Midbrain (tissue), 1 donor: ENCODE results near the gene RAB27B.

Experiments used
- DNase-seq: peaks from one replicate; lab custom pipeline; 2025; lab: John Stamatoyannopoulos, UW

Gene RAB27B

DNA sequence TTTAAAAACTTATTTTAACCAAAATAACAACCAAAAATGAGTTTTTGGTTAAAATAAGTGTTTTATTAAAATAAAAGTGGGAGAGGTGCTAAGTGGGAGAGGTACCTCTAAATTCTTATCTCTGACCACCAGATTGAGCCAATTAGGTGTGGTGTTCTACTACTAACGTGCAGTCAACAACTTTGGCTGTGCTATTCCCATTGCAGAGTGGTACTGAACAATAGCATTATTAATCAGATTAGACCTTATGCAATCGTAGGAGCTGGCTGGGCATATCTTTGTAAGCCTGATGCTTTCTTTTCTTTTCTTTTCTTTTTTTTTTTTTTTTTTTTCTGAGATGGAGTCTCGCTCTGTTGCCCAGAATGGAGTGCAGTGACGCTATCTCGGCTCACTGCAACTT is 38.9 kb downstream of the RAB27B start:
- no peak for DNase-seq

DNA sequence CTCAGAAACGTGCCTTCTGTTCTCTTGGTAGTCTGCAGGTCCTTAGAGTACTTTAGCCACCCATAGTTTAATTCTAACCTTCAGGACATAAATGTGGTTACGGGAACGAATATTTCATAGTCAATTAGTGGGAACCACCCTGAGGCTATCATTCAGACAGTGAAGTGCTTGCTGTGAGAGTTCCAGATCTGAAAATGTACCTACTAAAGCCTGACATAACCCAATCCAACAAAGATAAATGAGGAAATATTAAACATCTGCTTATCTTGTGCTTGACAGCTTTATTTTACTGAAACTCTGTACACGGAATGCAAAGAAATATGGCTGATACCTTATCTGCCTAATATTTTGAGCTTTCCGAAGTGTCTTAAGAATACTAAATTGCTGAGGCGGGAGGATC is 43.0 kb downstream of the RAB27B start:
- no peak for DNase-seq

DNA sequence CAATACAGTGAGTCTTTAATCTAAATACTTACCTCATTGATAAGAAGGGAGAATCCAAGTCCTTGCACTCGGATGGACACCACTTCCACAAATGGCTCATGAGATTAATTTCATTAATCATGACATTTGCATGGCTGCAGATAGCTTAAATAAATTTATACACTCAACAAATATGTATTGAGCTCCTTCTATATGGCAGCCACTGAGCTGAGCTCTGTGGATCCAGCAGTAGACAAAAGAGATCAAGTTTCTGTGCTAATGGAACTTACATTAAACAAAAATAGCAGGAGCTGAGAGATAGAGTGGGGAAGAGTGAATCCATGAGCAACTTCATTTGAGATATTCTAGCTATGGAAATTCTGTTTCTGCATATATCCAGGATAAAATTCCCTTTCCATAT is 44.4 kb downstream of the RAB27B start:
- DNase-seq: no peak

GRCh38 chr18:54873884-54874255 is 45.6 kb downstream of the RAB27B start:
- DNase-seq: no peak

- DNase-seq: no peak
Measured at GRCh38 chr18:54875063-54875462, 46.8 kb downstream of the RAB27B start.

- DNase-seq: no peak
Measured at GRCh38 chr18:54877076-54877475, 48.8 kb downstream of the RAB27B start.

- no peak for DNase-seq
Measured at GRCh38 chr18:54878159-54878622, 49.9 kb downstream of the RAB27B start.

- DNase-seq: no peak
Measured at GRCh38 chr18:54878659-54879358, 50.5 kb downstream of the RAB27B start.

DNA sequence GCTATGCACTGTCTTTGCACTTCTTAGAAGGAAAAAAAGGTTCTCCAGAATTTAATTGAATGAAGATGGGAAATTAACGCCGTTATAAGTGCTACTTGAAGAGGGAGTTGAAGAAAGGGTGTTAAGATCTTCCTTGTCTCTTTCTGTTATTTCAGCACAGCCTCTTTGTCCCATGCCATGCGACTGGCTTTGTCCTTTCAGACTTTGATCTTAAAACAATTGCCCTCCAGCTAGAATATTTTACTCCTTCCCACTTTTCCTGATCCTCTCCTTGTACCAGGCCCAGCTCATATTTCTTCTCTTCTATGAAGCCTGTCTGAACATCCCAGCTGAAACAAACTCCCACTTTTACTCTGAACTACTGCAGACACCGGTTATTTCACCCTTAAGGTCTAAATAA is 51.4 kb downstream of the RAB27B start:
- DNase-seq: no peak

DNA sequence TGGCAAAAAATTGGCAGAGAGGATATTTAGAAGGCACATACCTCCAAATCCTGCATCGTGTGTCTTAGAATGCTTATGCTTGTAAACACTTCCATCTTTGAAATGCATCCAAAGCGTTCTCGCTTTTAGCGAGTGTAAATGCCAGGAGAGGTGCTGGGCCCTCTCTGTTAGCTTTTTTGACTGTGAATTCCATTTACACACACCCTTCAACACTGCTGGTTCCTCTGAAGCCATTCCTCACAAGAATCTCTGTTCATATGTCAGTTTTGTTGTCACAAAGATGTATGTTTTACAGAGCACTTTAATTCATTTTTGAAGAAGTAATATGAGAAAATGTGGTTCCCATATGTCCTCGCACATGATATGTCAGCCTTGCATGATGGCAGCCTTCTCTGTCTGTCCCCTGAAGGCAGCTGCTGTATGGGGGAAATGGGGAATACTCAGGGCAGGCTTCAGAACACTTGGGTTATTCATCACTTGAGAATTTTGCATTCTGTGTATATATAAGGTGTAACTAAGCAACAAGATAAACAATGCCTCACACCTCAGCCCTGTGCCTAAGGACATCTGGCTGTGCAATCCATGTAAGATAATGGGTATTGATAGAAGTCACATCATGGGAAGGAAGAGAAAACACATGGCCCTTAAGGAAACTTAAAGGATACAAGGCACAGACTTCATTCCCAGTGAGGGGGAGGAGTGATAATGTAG is 52.3 kb downstream of the RAB27B start:
- DNase-seq: no peak

DNA sequence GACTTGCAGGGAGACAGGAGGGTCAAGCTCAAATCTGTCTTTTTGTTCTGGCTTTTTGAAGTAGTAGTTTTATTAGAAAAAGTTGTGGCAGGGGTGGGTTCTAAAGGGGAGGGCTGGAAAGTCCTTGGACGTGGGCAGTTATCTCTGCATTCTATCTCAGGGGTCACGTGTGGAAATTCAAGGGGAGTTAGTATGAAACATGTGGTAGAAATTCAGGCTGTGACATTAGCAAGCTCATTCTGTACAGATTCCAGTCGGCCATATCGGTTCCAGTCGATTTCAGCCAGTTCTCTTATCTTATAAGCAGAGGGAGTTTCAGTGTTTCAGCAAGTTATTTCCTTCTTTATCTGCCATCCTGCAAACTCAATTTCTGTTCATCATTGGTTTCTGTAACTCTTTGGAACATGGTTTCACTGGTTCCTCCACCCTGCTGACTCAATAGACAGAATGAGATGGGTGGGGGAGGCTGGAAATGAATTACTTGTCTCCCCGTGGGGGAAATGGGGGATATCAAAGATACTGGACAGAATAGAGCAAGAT is 53.0 kb downstream of the RAB27B start:
- no peak for DNase-seq

DNA sequence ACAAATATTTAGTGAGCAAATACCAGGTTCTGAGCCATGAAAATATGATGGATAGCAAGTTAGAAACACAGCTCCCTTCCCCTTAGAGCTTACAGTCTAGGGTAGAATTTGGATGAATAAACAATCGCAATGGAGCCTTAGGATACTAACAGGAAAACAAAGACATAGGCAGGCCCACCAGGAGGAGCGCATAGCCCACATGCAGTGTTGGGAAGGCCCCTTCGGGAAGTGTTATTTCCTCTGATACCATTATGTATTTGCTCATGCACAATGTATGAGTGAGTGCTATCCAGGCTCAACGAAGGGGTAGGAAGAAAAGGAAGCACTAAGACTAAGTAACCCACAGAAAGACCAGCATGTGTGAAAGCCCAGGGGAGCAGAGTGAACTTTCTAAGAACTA is 54.0 kb downstream of the RAB27B start:
- DNase-seq: no peak

GRCh38 chr18:54883816-54884604 is 55.7 kb downstream of the RAB27B start:
- no peak for DNase-seq

DNA sequence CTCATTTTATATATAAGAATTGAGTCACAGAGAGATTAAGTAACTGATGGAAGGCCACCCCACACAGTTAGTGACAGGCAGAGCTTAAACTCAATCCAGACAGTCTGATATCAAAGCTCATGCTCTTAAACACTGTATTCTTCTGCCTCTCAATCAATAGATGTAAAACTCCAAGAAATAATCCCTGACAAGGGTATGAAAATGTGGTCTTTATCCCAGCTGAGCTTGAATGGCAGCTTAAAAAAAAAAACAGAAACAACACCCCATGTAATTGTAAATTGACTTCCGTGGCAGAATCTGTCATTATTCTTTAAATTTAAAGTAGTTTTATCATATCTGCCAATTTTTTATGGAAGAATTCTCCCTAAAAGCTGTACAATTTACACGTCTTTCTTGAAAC is 60.1 kb downstream of the RAB27B start:
- DNase-seq: no peak

DNA sequence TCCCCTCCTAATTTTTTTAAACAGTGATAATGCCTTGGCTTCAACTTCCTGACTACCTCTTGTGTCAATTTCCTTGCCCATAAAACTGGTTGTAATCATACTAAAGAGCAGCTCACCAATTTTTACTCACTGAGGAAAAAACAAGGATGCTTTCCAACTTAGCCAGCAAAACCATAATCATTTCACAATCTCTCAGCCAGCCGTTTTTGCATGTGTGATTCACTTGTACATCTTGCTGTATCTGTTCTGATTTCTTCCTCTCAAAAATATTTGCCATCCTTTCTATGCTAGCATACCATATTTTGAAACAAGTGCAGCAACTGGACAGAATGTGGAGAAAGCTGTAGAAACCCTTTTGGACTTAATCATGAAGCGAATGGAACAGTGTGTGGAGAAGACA is 60.7 kb downstream of the RAB27B start:
- DNase-seq: no peak

DNA sequence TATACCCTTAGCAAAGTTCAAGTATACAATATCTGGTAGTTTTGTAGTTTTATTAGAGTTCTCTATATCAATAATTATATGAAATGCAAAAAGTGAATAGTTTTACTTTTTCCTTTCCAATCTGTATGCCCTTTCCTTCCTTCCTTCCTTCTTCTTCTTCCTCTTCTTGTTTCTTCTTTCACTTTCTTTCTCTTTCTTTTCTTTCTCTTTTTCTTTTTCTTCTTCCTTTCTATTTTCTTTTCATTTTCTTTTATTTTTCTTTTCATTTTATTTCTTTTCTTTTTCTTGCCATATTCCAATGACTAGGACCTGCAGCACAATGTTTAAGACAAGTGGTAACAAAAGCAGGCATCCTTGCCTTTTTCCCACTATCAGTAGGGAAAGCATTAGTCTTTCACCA is 71.2 kb downstream of the RAB27B start:
- DNase-seq: no peak

GRCh38 chr18:54900290-54900689 is 72.0 kb downstream of the RAB27B start:
- no peak for DNase-seq

DNA sequence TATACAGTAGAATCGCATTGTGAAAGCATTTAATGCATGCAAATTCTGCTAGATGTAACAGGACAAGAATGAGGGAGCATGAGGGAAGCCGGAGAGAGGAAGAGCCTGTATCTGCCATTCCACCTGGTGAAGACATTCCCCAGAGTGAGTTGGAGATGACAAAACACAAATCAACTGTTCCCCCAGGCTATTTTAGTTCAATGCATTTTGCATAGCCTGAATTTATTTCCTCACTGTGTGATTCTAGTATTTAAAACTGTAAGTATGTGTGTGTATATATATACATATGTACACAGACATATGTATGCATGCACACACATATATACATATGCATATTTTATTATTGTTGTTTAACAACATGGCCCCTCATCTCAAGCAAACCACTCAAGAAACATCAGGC is 76.3 kb downstream of the RAB27B start:
- no peak for DNase-seq

- no peak for DNase-seq
Measured at GRCh38 chr18:54905629-54906028, 77.4 kb downstream of the RAB27B start.

- no peak for DNase-seq
Measured at GRCh38 chr18:54906331-54907185, 78.3 kb downstream of the RAB27B start.

DNA sequence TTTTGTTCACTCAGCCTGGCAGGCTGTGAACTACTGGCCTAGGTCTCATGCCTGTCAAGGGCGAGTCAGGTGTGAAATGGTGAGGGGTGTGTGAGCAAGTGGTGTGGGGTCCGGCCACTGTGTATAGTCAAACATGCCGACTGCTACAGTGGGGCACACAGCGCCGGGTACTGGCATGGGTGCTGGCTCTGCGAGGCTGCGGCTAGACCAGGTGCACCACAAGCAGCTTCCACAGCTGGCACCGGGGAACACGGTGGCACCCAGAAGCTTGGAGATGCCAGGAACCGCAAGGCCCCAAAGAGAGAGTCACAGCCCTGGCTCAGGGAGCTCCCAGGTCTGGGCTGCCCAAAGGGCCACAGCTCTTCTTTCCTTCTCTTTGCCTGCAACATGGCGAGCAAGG is 81.3 kb downstream of the RAB27B start:
- DNase-seq: no peak
